Thoracic aorta (tissue), 2 donors: ENCODE results near the gene PCP2. TPM values are rescaled to one million over a fixed set of nuclear protein-coding genes. Genes with fewer than 3 reads are reported as not detected.

ENCODE experiments used
- ATAC-seq: fragments of 150-250 bp; one replicate; pipeline ENCODE4 v1.8.0; 2017; ENCODE audit warnings: low read depth; ENCODE audit not compliant: insufficient number of reproducible peaks, low FRiP score
- DNase-seq: peaks from one replicate; pipeline ENCODE4 v3.0.0-alpha.2; 2020; ENCODE audit warnings: low spot score
- H3K27ac ChIP-seq, 2 donors: fragments of 200-600 bp; sonication (generic); 1 replicate in 1 of 2; 2 replicates in 1 of 2; pipeline ENCODE4 v1.5.1; 2016; ENCODE audit warnings: mild to moderate bottlenecking in 2 of 2, moderate library complexity in 2 of 2
- H3K27me3 ChIP-seq: fragments of 200-600 bp; sonication (generic); replicated peaks from 2 replicates; pipeline ENCODE4 v1.6.0; 2016; ENCODE audit warnings: mild to moderate bottlenecking; ENCODE audit not compliant: insufficient read depth
- H3K36me3 ChIP-seq: fragments of 200-600 bp; sonication (generic); one replicate; pipeline ENCODE4 v1.5.1; 2016
- H3K4me1 ChIP-seq, 2 donors: fragments of 200-600 bp; sonication (generic); 1 replicate in 1 of 2; 2 replicates in 1 of 2; pipeline versions ENCODE4 v1.5.1 to v1.6.0; 2016; ENCODE audit warnings: low read depth in 2 of 2, mild to moderate bottlenecking in 1 of 2; ENCODE audit not compliant: control insufficient read depth in 1 of 2
- H3K4me3 ChIP-seq: fragments of 200-600 bp; sonication (generic); 2 replicates; pipeline ENCODE4 v1.5.1; 2016; ENCODE audit warnings: mild to moderate bottlenecking
- H3K9me3 ChIP-seq: fragments of 200-600 bp; sonication (generic); 2 replicates; pipeline ENCODE4 v1.5.1; 2016
- CTCF ChIP-seq: fragments of 200-600 bp; sonication (generic); IDR thresholded peaks from one replicate; pipeline ENCODE4 v1.5.1; 2019; ENCODE audit warnings: antibody characterized with exemption
- total RNA-seq, 2 donors: library from RNA; depleted of rRNA; stranded (reverse); fragments of >200 nt; gene quantifications; one replicate each; pipeline versions ENCODE4 v1.1.0 to v1.2.3, GENCODE V29; 2016

The PCP2 gene
- total RNA-seq, 2 donors from 2014 or later: not detected

- ATAC-seq (no peak), DNase-seq (no peak)
- Histone ChIP-seq H3K36me3 (no peaks in the 10 kb centered on the region), H3K27me3 (no peaks in the 10 kb centered on the region), H3K9me3 (no peaks in the 10 kb centered on the region), H3K27ac (no peak overlapping the region), H3K4me1 (no peaks in the 10 kb centered on the region), H3K4me3 (no peak overlapping the region)
- TF ChIP-seq CTCF: no peak
Measured at GRCh38 chr19:7611541-7612279, 21.8 kb downstream of the PCP2 start.

- no peak for ATAC-seq
- TF ChIP-seq CTCF: no peak
- H3K36me3 ChIP-seq: no peaks in the 10 kb centered on the region
- H3K9me3 ChIP-seq: no peaks in the 10 kb centered on the region
- no peaks in the 10 kb centered on the region for H3K4me1 ChIP-seq
- DNase-seq: no peak
- no peak overlapping the region for H3K4me3 ChIP-seq
- no peak overlapping the region for H3K27ac ChIP-seq
- no peaks in the 10 kb centered on the region for H3K27me3 ChIP-seq
Measured at GRCh38 chr19:7610491-7611240, 22.9 kb downstream of the PCP2 start.

- Histone ChIP-seq H3K4me3 (no peak overlapping the region), H3K27me3 (no peaks in the 10 kb centered on the region), H3K9me3 (no peaks in the 10 kb centered on the region), H3K36me3 (no peaks in the 10 kb centered on the region), H3K27ac (no peak overlapping the region), H3K4me1 (no peaks in the 10 kb centered on the region)
- no peak for TF ChIP-seq CTCF
- ATAC-seq: no peak
- no peak for DNase-seq
Measured at GRCh38 chr19:7607874-7608560, 25.5 kb downstream of the PCP2 start.

GRCh38 chr19:7607212-7607873, 26.2 kb downstream of the PCP2 start:
- TF ChIP-seq CTCF: no peak
- DNase-seq: no peak
- Histone ChIP-seq H3K36me3 (no peaks in the 10 kb centered on the region), H3K27me3 (no peaks in the 10 kb centered on the region), H3K27ac (no peak overlapping the region), H3K9me3 (no peaks in the 10 kb centered on the region), H3K4me3 (no peak overlapping the region), H3K4me1 (no peaks in the 10 kb centered on the region)
- no peak for ATAC-seq

GRCh38 chr19:7606289-7606688, 27.2 kb downstream of the PCP2 start:
- Histone ChIP-seq H3K4me1 (no peaks in the 10 kb centered on the region), H3K27me3 (no peaks in the 10 kb centered on the region), H3K27ac (no peak overlapping the region), H3K4me3 (no peak overlapping the region), H3K36me3 (no peaks in the 10 kb centered on the region), H3K9me3 (no peaks in the 10 kb centered on the region)
- no peak for DNase-seq
- TF ChIP-seq CTCF: no peak
- no peak for ATAC-seq
